NCI-H2196 treated with DMSO at 0.1 percent for 48 hours (cell line): ENCODE data around the gene OR56B4.
"Not testable (repeated sequence)": the region's sequence is repeated elsewhere in the genome, so short reads cannot be mapped to it uniquely, and the experiment has no call there.

Experiments used
- DNase-seq: peaks from one replicate; lab custom pipeline; 2025; ENCODE audit not compliant: unreplicated experiment; lab: John Stamatoyannopoulos, UW

Gene OR56B4

GRCh38 chr11:6143737-6144136 lies 36.3 kb downstream of the OR56B4 start:
- DNase-seq, result not testable (repeated sequence)

GRCh38 chr11:6151117-6151516 lies 43.6 kb downstream of the OR56B4 start:
- no peak for DNase-seq

GRCh38 chr11:6152126-6152525 lies 44.6 kb downstream of the OR56B4 start:
- no peak for DNase-seq

- DNase-seq, result no peak
Measured at GRCh38 chr11:6156628-6157359, 49.3 kb downstream of the OR56B4 start.
